OCI-LY7 (cell line): ENCODE data around the gene RPL26. TPM values are rescaled to one million over a fixed set of nuclear protein-coding genes. Genes with fewer than 3 reads are reported as not detected.

Experiments
- BruUV-seq: library from RNA; stranded (reverse); fragments of 400-500 nt; replicated peaks from 2 replicates; lab custom pipeline; 2021; lab: Mats Ljungman, UMichigan
- CTCF ChIA-PET: fragments of 300-600 bp; sonication (Branson Sonifier 250); formaldehyde crosslinking; loops from one replicate; lab custom pipeline; 2022; ENCODE audit warnings: antibody characterized with exemption; ENCODE audit not compliant: unreplicated experiment; lab: Charles Lee
- POLR2A ChIA-PET: fragments of 300-600 bp; sonication (Branson Sonifier 250); formaldehyde crosslinking; loops from one replicate; lab custom pipeline; 2022; ENCODE audit warnings: antibody characterized with exemption; lab: Charles Lee
- DNase-seq: peaks from one replicate; pipeline ENCODE4 v3.0.0-alpha.2; 2015; ENCODE audit warnings: low spot score
- H2AFZ ChIP-seq: fragments of 200-600 bp; sonication (generic), shearing (Covaris generic); 2 replicates; pipeline ENCODE4 v1.6.1; 2014; ENCODE audit warnings: mild to moderate bottlenecking, antibody characterized with exemption, low read length, moderate library complexity
- H3K27ac ChIP-seq: fragments of 200-600 bp; sonication (generic); 2 replicates; pipeline ENCODE4 v1.5.1; 2014; ENCODE audit warnings: mixed run types, low read depth, mild to moderate bottlenecking, moderate library complexity, low read length, inconsistent platforms; ENCODE audit not compliant: poor library complexity, severe bottlenecking
- H3K36me3 ChIP-seq: fragments of 200-600 bp; sonication (generic); 2 replicates; pipeline ENCODE4 v1.6.1; 2014; ENCODE audit warnings: mild to moderate bottlenecking, antibody characterized with exemption, low read length, moderate library complexity, mixed read lengths; ENCODE audit not compliant: insufficient read depth
- H3K4me1 ChIP-seq: fragments of 200-600 bp; sonication (generic); 2 replicates; pipeline ENCODE4 v1.5.1; 2014; ENCODE audit warnings: mild to moderate bottlenecking, low read length; ENCODE audit not compliant: insufficient read depth, poor library complexity, severe bottlenecking
- H3K4me2 ChIP-seq: fragments of 200-600 bp; sonication (generic); 2 replicates; pipeline ENCODE4 v1.6.1; 2014; ENCODE audit warnings: mild to moderate bottlenecking, low read length
- H3K4me3 ChIP-seq: fragments of 200-600 bp; sonication (generic); 2 replicates; pipeline ENCODE4 v1.5.1; 2014; ENCODE audit warnings: mild to moderate bottlenecking, low read depth, low read length; ENCODE audit not compliant: poor library complexity, severe bottlenecking
- H3K79me2 ChIP-seq: fragments of 200-600 bp; sonication (generic); 2 replicates; pipeline ENCODE4 v1.6.1; 2016; ENCODE audit warnings: low read depth, mild to moderate bottlenecking, low read length, moderate library complexity, mixed read lengths; ENCODE audit not compliant: insufficient read depth
- H3K9me2 ChIP-seq: fragments of 200-600 bp; sonication (generic); 2 replicates; pipeline ENCODE4 v1.6.1; 2016; ENCODE audit warnings: mild to moderate bottlenecking, low read length, mixed read lengths; ENCODE audit not compliant: insufficient read depth
- H3K9me3 ChIP-seq: fragments of 200-600 bp; sonication (generic); 2 replicates; pipeline ENCODE4 v1.6.1; 2014; ENCODE audit warnings: mild to moderate bottlenecking, mixed run types, low read length, mixed read lengths
- H4K20me1 ChIP-seq: fragments of 200-600 bp; sonication (generic); 2 replicates; pipeline ENCODE4 v1.6.1; 2014; ENCODE audit warnings: mild to moderate bottlenecking, antibody characterized with exemption, low read length, moderate library complexity, mixed read lengths; ENCODE audit not compliant: insufficient read depth
- CTCF ChIP-seq: fragments of 200-600 bp; sonication (generic); conservative IDR thresholded peaks from 2 replicates; pipeline ENCODE4 v1.5.1; 2014; ENCODE audit warnings: mild to moderate bottlenecking, antibody characterized with exemption, low read length, moderate library complexity, mixed read lengths
- EZH2phosphoT487 ChIP-seq: fragments of 200-600 bp; sonication (generic); IDR thresholded peaks from 2 replicates; pipeline ENCODE4 v1.6.1; 2018; ENCODE audit warnings: low read depth, borderline replicate concordance, mild to moderate bottlenecking, mixed run types, antibody characterized with exemption, low read length, moderate library complexity, mixed read lengths
- intact Hi-C: fragments of 100-400 bp; cut with micrococcal nuclease; formaldehyde crosslinking; loops from one replicate; pipeline ENCODE4 v1.10.0; 2022; ENCODE audit not compliant: unreplicated experiment
- total RNA-seq, 2 experiments: library from RNA; depleted of rRNA in 1 of 2; stranded (reverse); fragments of >200 nt in 1 of 2; shearing (Covaris generic) in 1 of 2; gene quantifications; 2 replicates each; pipeline ENCODE4 v1.2.3, GENCODE V29; 2014 to 2022

The RPL26 gene
- total RNA-seq, 2 experiments from 2014 or later = 3,139 to 4,013 TPM

GRCh38 chr17:8360751-8361150 lies 22.2 kb downstream of the RPL26 start:
- DNase-seq = no peak
- Histone ChIP-seq H3K4me2 (no peak overlapping the region), H3K79me2 (no peaks in the 10 kb centered on the region), H3K4me3 (no peak overlapping the region), H3K9me3 (no peaks in the 10 kb centered on the region), H3K36me3 (no peaks in the 10 kb centered on the region), H2AFZ (peak overlapping the region; percentile 79), H3K4me1 (no peaks in the 10 kb centered on the region), H4K20me1 (no peaks in the 10 kb centered on the region), H3K27ac (no peak overlapping the region), H3K9me2 (no peaks in the 10 kb centered on the region)
- POLR2A ChIA-PET = interaction anchor here (0.7 to 1.6 kb wide), 3 partner anchors 65 to 1316 kb away, joined by 3 read pairs; no protein-coding TSS in a partner anchor
- intact Hi-C loops = loop anchor here (5.0 kb wide), 1 partner anchor 48 kb away; the partner anchor contains the start of gene ARHGEF15
- CTCF ChIA-PET = no interaction called here
- no TSS peak for BruUV-seq
- TF ChIP-seq CTCF (no peak), EZH2phosphoT487 (no peak)

- Histone ChIP-seq H3K4me1 (no peaks in the 10 kb centered on the region), H2AFZ (no peak overlapping the region; the same call in 1 of the 2 replicates), H3K36me3 (no peaks in the 10 kb centered on the region), H3K4me3 (no peak overlapping the region), H3K9me2 (no peaks in the 10 kb centered on the region), H3K9me3 (no peaks in the 10 kb centered on the region), H3K4me2 (no peak overlapping the region), H3K79me2 (no peaks in the 10 kb centered on the region), H3K27ac (no peak overlapping the region), H4K20me1 (no peaks in the 10 kb centered on the region)
- no peak for TF ChIP-seq CTCF
- TF ChIP-seq EZH2phosphoT487 = no peak
- CTCF ChIA-PET = interaction anchor here (0.6 kb wide), 1 partner anchor 17 kb away, joined by 3 read pairs; no protein-coding TSS in a partner anchor
- no peak for DNase-seq
- no TSS peak for BruUV-seq
- intact Hi-C loops = loop anchor here (5.0 kb wide), 1 partner anchor 48 kb away; the partner anchor contains the start of gene ARHGEF15
- POLR2A ChIA-PET = interaction anchor here (0.7 kb wide), 2 partner anchors 65 to 1316 kb away, joined by 3 read pairs; no protein-coding TSS in a partner anchor
These were observed 22.7 kb downstream of the RPL26 start for GRCh38 chr17:8360260-8360659.

GRCh38 chr17:8359769-8360168 lies 23.2 kb downstream of the RPL26 start:
- intact Hi-C loops = loop anchor here (5.0 kb wide), 1 partner anchor 47 kb away; the partner anchor contains the start of gene ARHGEF15
- no peaks in the 10 kb centered on the region for H3K9me3 ChIP-seq
- no peaks in the 10 kb centered on the region for H4K20me1 ChIP-seq
- no peak overlapping the region for H2AFZ ChIP-seq
- no peak overlapping the region for H3K27ac ChIP-seq
- TF ChIP-seq EZH2phosphoT487 (no peak), CTCF (no peak)
- no peaks in the 10 kb centered on the region for H3K9me2 ChIP-seq
- no peaks in the 10 kb centered on the region for H3K79me2 ChIP-seq
- ChIA-PET CTCF (interaction anchor here (0.6 kb wide), 1 partner anchor 17 kb away, joined by 3 read pairs; no protein-coding TSS in a partner anchor), POLR2A (interaction anchor here (0.7 kb wide), 1 partner anchor 17 kb away, joined by 3 read pairs; no protein-coding TSS in a partner anchor)
- H3K4me2 ChIP-seq = no peak overlapping the region
- no peaks in the 10 kb centered on the region for H3K4me1 ChIP-seq
- BruUV-seq = no TSS peak
- DNase-seq = no peak
- H3K4me3 ChIP-seq = no peak overlapping the region
- no peaks in the 10 kb centered on the region for H3K36me3 ChIP-seq
